PC-9 (cell line): ENCODE results near the gene ELMO1. TPM values are rescaled to one million over a fixed set of nuclear protein-coding genes. Genes with fewer than 3 reads are reported as not detected.

Experiments used
- BruUV-seq: library from RNA; stranded (reverse); fragments of 400-500 nt; replicated peaks from 2 replicates; lab custom pipeline; 2021; lab: Mats Ljungman, UMichigan
- CTCF ChIA-PET: fragments of 300-600 bp; sonication (Branson Sonifier 250); formaldehyde crosslinking; loops from one replicate; lab custom pipeline; 2022; ENCODE audit warnings: antibody characterized with exemption; lab: Charles Lee
- POLR2A ChIA-PET: fragments of 300-600 bp; sonication (Branson Sonifier 250); formaldehyde crosslinking; loops from one replicate; lab custom pipeline; 2022; ENCODE audit warnings: antibody characterized with exemption; ENCODE audit not compliant: unreplicated experiment; lab: Charles Lee
- DNase-seq, 2 experiments: peaks; one replicate each; pipeline versions ENCODE4 v3.0.0 to v3.0.0-alpha.2; 2015 to 2022; ENCODE audit warnings: mixed read lengths in 1 of 2
- H2AFZ ChIP-seq: fragments of 200-600 bp; sonication (generic); 2 replicates; pipeline ENCODE4 v1.8.1; 2017; ENCODE audit warnings: antibody characterized with exemption
- H3F3A ChIP-seq: fragments of 200-600 bp; sonication (generic); 2 replicates; pipeline ENCODE4 v1.8.1; 2017; ENCODE audit warnings: antibody characterized with exemption, mild to moderate bottlenecking, low read depth; ENCODE audit not compliant: insufficient read depth
- H3K27ac ChIP-seq: fragments of 200-600 bp; sonication (generic); 2 replicates; pipeline ENCODE4 v1.6.1; 2016; ENCODE audit warnings: mixed run types
- H3K27me3 ChIP-seq: fragments of 200-600 bp; sonication (generic); 2 replicates; pipeline ENCODE4 v1.6.1; 2016; ENCODE audit warnings: low read depth, mixed run types; ENCODE audit not compliant: insufficient read depth
- H3K36me3 ChIP-seq: fragments of 200-600 bp; sonication (generic); 2 replicates; pipeline ENCODE4 v1.6.1; 2016; ENCODE audit warnings: low read depth, mixed run types
- H3K4me1 ChIP-seq: fragments of 200-600 bp; sonication (generic); replicated peaks from 2 replicates; pipeline ENCODE4 v1.6.1; 2016; ENCODE audit warnings: mixed run types; ENCODE audit not compliant: insufficient read depth
- H3K4me2 ChIP-seq: fragments of 200-600 bp; sonication (generic); 2 replicates; pipeline ENCODE4 v1.6.1; 2017; ENCODE audit warnings: mixed run types
- H3K4me3 ChIP-seq: fragments of 200-600 bp; sonication (generic); 2 replicates; pipeline ENCODE4 v1.6.1; 2016; ENCODE audit warnings: mixed run types
- H3K79me2 ChIP-seq: fragments of 200-600 bp; sonication (generic); 2 replicates; pipeline ENCODE4 v1.6.1; 2017; ENCODE audit warnings: low read depth, mixed run types
- H3K9me2 ChIP-seq: fragments of 200-600 bp; sonication (generic); 2 replicates; pipeline ENCODE4 v1.8.1; 2017; ENCODE audit warnings: mild to moderate bottlenecking; ENCODE audit not compliant: insufficient read depth
- H3K9me3 ChIP-seq: fragments of 200-600 bp; sonication (generic); 2 replicates; pipeline ENCODE4 v1.8.1; 2016; ENCODE audit warnings: low read depth; ENCODE audit not compliant: insufficient read depth
- H4K20me1 ChIP-seq: fragments of 200-600 bp; sonication (generic); 2 replicates; pipeline ENCODE4 v1.8.1; 2017; ENCODE audit not compliant: insufficient read depth
- CTCF ChIP-seq: fragments of 200-600 bp; sonication (generic); conservative IDR thresholded peaks from 2 replicates; pipeline ENCODE4 v1.6.1; 2017; ENCODE audit warnings: mixed run types, antibody characterized with exemption, mild to moderate bottlenecking, moderate library complexity
- EZH2 ChIP-seq: fragments of 200-600 bp; sonication (generic); IDR thresholded peaks from 2 replicates; pipeline ENCODE4 v1.8.0; 2017; ENCODE audit warnings: antibody characterized with exemption, low read depth
- intact Hi-C: fragments of 100-400 bp; cut with micrococcal nuclease; formaldehyde crosslinking; loops from one replicate; pipeline ENCODE4 v1.10.0; 2022; ENCODE audit not compliant: unreplicated experiment
- total RNA-seq: library from RNA; stranded (reverse); gene quantifications from 2 replicates; pipeline ENCODE4 v1.2.3, GENCODE V29; 2021

Gene ELMO1
- total RNA-seq, 1 experiment from 2014 or later, result 4.8 TPM

- ChIA-PET CTCF (no interaction called here), POLR2A (no interaction called here)
- Histone ChIP-seq H2AFZ (no peak overlapping the region), H3K36me3 (no peaks in the 10 kb centered on the region), H3K9me2 (no peaks in the 10 kb centered on the region), H4K20me1 (no peaks in the 10 kb centered on the region), H3K4me3 (no peak overlapping the region), H3K27me3 (0 out of 2 replicates have a peak, but pooled peaks cover 4% of the 10 kb centered on the region), H3K79me2 (no peaks in the 10 kb centered on the region), H3K9me3 (no peaks in the 10 kb centered on the region), H3K4me2 (no peak overlapping the region), H3K4me1 (no peaks in the 10 kb centered on the region), H3F3A (no peaks in the 10 kb centered on the region), H3K27ac (no peak overlapping the region)
- no TSS peak for BruUV-seq
- TF ChIP-seq CTCF, result no peak
- no peak for TF ChIP-seq EZH2
- intact Hi-C loops, result no loop called here
- DNase-seq, result no peak
Observed at GRCh38 chr7:37493123-37493522, 44.5 kb upstream of the ELMO1 start.

- H3K4me2 ChIP-seq, result no peak overlapping the region
- no peaks in the 10 kb centered on the region for H3K9me2 ChIP-seq
- no peaks in the 10 kb centered on the region for H4K20me1 ChIP-seq
- H3F3A ChIP-seq, result no peaks in the 10 kb centered on the region
- H3K79me2 ChIP-seq, result no peaks in the 10 kb centered on the region
- H3K9me3 ChIP-seq, result no peaks in the 10 kb centered on the region
- TF ChIP-seq CTCF (no peak), EZH2 (no peak)
- no peak for DNase-seq
- no peak overlapping the region for H3K27ac ChIP-seq
- no peaks in the 10 kb centered on the region for H3K36me3 ChIP-seq
- no peaks in the 10 kb centered on the region for H3K4me1 ChIP-seq
- H3K27me3 ChIP-seq, result no peaks in the 10 kb centered on the region
- H2AFZ ChIP-seq, result no peak overlapping the region
- intact Hi-C loops, result no loop called here
- ChIA-PET POLR2A (no interaction called here), CTCF (interaction anchor here (0.6 kb wide), 1 partner anchor 340 kb away, joined by 3 read pairs; no protein-coding TSS in a partner anchor)
- BruUV-seq, result no TSS peak
- no peak overlapping the region for H3K4me3 ChIP-seq
Observed at GRCh38 chr7:37491919-37492694, 43.4 kb upstream of the ELMO1 start.

- no peak overlapping the region for H2AFZ ChIP-seq
- no peak for DNase-seq
- intact Hi-C loops, result no loop called here
- no peak overlapping the region for H3K27ac ChIP-seq
- no peak overlapping the region for H3K4me2 ChIP-seq
- H3F3A ChIP-seq, result no peaks in the 10 kb centered on the region
- BruUV-seq, result no TSS peak
- H3K9me3 ChIP-seq, result no peaks in the 10 kb centered on the region
- CTCF ChIA-PET, result no interaction called here
- POLR2A ChIA-PET, result no interaction called here
- H3K4me3 ChIP-seq, result no peak overlapping the region
- H4K20me1 ChIP-seq, result no peaks in the 10 kb centered on the region
- no peaks in the 10 kb centered on the region for H3K36me3 ChIP-seq
- TF ChIP-seq EZH2 (no peak), CTCF (no peak)
- no peaks in the 10 kb centered on the region for H3K4me1 ChIP-seq
- peaks cover 9% of the 10 kb centered on the region; the same call in 1 of the 2 replicates for H3K27me3 ChIP-seq
- no peaks in the 10 kb centered on the region for H3K9me2 ChIP-seq
- no peaks in the 10 kb centered on the region for H3K79me2 ChIP-seq
Observed at GRCh38 chr7:37489703-37490102, 41.0 kb upstream of the ELMO1 start.
